Liver (tissue), 3 donors: ENCODE data around the gene GLIS1.

Experiments
- ATF3 ChIP-seq: IDR thresholded peaks from 2 replicates; pipeline ENCODE4 v1.6.1; 2016; ENCODE audit warnings: antibody characterized with exemption
- CTCF ChIP-seq: fragments of 150-350 bp; IDR thresholded peaks from 2 replicates; pipeline ENCODE4 v1.5.1; 2017; ENCODE audit warnings: improper control_type of control experiment, low read depth, low read length; ENCODE audit not compliant: missing input control
- EGR1 ChIP-seq, 2 donors: IDR thresholded peaks; 2 replicates each; pipeline ENCODE4 v1.6.1; 2016 to 2018; ENCODE audit warnings: antibody characterized with exemption in 2 of 2, low read depth in 2 of 2
- GABPA ChIP-seq, 2 donors: IDR thresholded peaks in 1 of 2; conservative IDR thresholded peaks in 1 of 2; 2 replicates each; pipeline ENCODE4 v1.6.1; 2016; ENCODE audit warnings: antibody characterized with exemption in 2 of 2, mild to moderate bottlenecking in 1 of 2, moderate library complexity in 1 of 2
- HNF4A ChIP-seq, 2 donors: conservative IDR thresholded peaks; 2 replicates each; pipeline ENCODE4 v1.6.1; 2016; ENCODE audit warnings: antibody characterized with exemption in 2 of 2, mild to moderate bottlenecking in 2 of 2
- JUND ChIP-seq, 2 donors: IDR thresholded peaks; 2 replicates each; pipeline ENCODE4 v1.6.1; 2016; ENCODE audit warnings: antibody characterized with exemption in 2 of 2
- MAX ChIP-seq: IDR thresholded peaks from 2 replicates; pipeline ENCODE4 v1.6.1; 2016; ENCODE audit warnings: antibody characterized with exemption
- REST ChIP-seq: IDR thresholded peaks from 2 replicates; pipeline ENCODE4 v1.6.1; 2016; ENCODE audit warnings: antibody characterized with exemption, mild to moderate bottlenecking
- RXRA ChIP-seq, 2 donors: IDR thresholded peaks; 2 replicates each; pipeline ENCODE4 v1.6.1; 2017 to 2018; ENCODE audit warnings: antibody characterized with exemption in 2 of 2, mild to moderate bottlenecking in 1 of 2
- SP1 ChIP-seq: IDR thresholded peaks from 2 replicates; pipeline ENCODE4 v1.6.1; 2018; ENCODE audit warnings: antibody characterized with exemption, mild to moderate bottlenecking
- donor health status: healthy.
- donor health status: healthy.

- TF ChIP-seq RXRA (IDR thresholded peaks at IDR 0.05): no peak
- TF ChIP-seq CTCF: no peak
- no peak for TF ChIP-seq MAX
- no peak for TF ChIP-seq SP1
- no peak for TF ChIP-seq GABPA (IDR thresholded peaks at IDR 0.05 in 1 of 2, conservative IDR thresholded peaks at IDR 0.05 in 1 of 2)
- TF ChIP-seq EGR1 (IDR thresholded peaks at IDR 0.05; ENCODE audit: low read depth in 2 of 2): no peak
- TF ChIP-seq HNF4A (conservative IDR thresholded peaks at IDR 0.05): no peak
- no peak for TF ChIP-seq REST
- TF ChIP-seq ATF3: no peak
- TF ChIP-seq JUND (IDR thresholded peaks at IDR 0.05): no peak
These were observed 7.8 kb downstream of the GLIS1 start for GRCh38 chr1:53731043-53731600.
